ENCODE measurements around the gene ATP5PD. TPM values are rescaled to one million over a fixed set of nuclear protein-coding genes. Genes with fewer than 3 reads are reported as not detected.

Gene ATP5PD
- total RNA-seq, 1 experiment from 2014 or later = 289 TPM

DNA sequence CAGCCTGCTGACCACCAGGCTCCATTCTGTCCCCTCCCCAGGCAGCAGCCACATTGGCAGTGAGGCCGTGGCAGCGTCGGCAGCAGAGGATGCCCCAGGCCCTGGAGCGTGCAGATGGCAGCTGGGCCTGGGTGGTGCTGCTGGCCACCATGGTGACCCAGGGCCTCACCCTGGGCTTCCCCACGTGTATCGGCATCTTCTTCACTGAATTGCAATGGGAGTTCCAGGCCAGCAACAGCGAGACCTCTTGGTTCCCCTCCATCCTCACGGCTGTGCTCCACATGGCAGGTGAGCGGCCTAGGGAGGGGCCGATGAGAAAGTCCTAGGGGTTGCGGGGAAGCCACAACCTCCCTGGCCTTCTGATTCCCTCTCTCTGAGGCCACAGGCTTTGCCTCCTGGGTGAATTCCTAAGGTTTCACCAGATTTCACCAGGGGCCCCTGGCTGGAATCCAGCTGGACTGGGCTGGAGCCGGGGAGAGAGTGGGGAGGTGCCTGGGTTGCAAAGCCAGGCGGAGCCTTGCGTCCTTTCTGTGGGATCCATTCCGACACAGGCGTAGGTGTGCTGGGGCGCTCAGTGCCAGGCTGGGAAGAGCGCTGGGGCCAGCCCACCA, 46.9 kb upstream of the ATP5PD start:
- peak; percentile 80 for DNase-seq
- Mint-ChIP-seq H3K4me1 (ENCODE audit: low read depth, unreplicated experiment) (peaks cover 43% of the 10 kb centered on the region), H3K9me3 (ENCODE audit: low read depth, unreplicated experiment) (no peaks in the 10 kb centered on the region), H3K27me3 (ENCODE audit: unreplicated experiment) (no peaks in the 10 kb centered on the region), H3K36me3 (ENCODE audit: insufficient read depth, unreplicated experiment) (peaks cover 94% of the 10 kb centered on the region), H3K4me3 (ENCODE audit: low read depth, unreplicated experiment) (peak overlapping the region; percentile 78), H3K27ac (ENCODE audit: unreplicated experiment) (peak overlapping the region; percentile 74)
- TF ChIP-seq, protein P1, sequence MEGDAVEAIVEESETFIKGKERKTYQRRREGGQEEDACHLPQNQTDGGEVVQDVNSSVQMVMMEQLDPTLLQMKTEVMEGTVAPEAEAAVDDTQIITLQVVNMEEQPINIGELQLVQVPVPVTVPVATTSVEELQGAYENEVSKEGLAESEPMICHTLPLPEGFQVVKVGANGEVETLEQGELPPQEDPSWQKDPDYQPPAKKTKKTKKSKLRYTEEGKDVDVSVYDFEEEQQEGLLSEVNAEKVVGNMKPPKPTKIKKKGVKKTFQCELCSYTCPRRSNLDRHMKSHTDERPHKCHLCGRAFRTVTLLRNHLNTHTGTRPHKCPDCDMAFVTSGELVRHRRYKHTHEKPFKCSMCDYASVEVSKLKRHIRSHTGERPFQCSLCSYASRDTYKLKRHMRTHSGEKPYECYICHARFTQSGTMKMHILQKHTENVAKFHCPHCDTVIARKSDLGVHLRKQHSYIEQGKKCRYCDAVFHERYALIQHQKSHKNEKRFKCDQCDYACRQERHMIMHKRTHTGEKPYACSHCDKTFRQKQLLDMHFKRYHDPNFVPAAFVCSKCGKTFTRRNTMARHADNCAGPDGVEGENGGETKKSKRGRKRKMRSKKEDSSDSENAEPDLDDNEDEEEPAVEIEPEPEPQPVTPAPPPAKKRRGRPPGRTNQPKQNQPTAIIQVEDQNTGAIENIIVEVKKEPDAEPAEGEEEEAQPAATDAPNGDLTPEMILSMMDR (IDR thresholded peaks at IDR 0.05; ENCODE audit: unreplicated experiment) = no peak
- CTCF ChIA-PET = interaction anchor here (0.6 to 2.0 kb wide), 4 partner anchors 16 to 321 kb away, joined by 3 to 5 read pairs (median 4); no protein-coding TSS in a partner anchor
- intact Hi-C loops (cut with micrococcal nuclease; ENCODE audit: unreplicated experiment) = loop anchor here (2.0 kb wide), 1 partner anchor 59 kb away; no protein-coding TSS in a partner anchor
- no TSS peak for BruUV-seq (replicated peaks)

GRCh38 chr17:75091855-75092327, 45.1 kb upstream of the ATP5PD start:
- TF ChIP-seq, protein P1 (IDR thresholded peaks at IDR 0.05; ENCODE audit: unreplicated experiment) = no peak
- no TSS peak for BruUV-seq (replicated peaks)
- peak overlapping the region; percentile 74 for H3K27ac Mint-ChIP-seq (ENCODE audit: unreplicated experiment)
- H3K4me3 Mint-ChIP-seq (ENCODE audit: low read depth, unreplicated experiment) = peak overlapping the region; percentile 78
- intact Hi-C loops (cut with micrococcal nuclease; ENCODE audit: unreplicated experiment) = loop anchor here (2.0 kb wide), 1 partner anchor 57 kb away; no protein-coding TSS in a partner anchor
- CTCF ChIA-PET = interaction anchor here (0.9 to 1.2 kb wide), 2 partner anchors 56 to 80 kb away, joined by 3 read pairs; partner anchors contain the start of gene MRPL58
- H3K36me3 Mint-ChIP-seq (ENCODE audit: insufficient read depth, unreplicated experiment) = peaks cover 94% of the 10 kb centered on the region
- peak; percentile 67 for DNase-seq
- H3K9me3 Mint-ChIP-seq (ENCODE audit: low read depth, unreplicated experiment) = no peaks in the 10 kb centered on the region
- H3K4me1 Mint-ChIP-seq (ENCODE audit: low read depth, unreplicated experiment) = peaks cover 41% of the 10 kb centered on the region
- H3K27me3 Mint-ChIP-seq (ENCODE audit: unreplicated experiment) = no peaks in the 10 kb centered on the region

DNA sequence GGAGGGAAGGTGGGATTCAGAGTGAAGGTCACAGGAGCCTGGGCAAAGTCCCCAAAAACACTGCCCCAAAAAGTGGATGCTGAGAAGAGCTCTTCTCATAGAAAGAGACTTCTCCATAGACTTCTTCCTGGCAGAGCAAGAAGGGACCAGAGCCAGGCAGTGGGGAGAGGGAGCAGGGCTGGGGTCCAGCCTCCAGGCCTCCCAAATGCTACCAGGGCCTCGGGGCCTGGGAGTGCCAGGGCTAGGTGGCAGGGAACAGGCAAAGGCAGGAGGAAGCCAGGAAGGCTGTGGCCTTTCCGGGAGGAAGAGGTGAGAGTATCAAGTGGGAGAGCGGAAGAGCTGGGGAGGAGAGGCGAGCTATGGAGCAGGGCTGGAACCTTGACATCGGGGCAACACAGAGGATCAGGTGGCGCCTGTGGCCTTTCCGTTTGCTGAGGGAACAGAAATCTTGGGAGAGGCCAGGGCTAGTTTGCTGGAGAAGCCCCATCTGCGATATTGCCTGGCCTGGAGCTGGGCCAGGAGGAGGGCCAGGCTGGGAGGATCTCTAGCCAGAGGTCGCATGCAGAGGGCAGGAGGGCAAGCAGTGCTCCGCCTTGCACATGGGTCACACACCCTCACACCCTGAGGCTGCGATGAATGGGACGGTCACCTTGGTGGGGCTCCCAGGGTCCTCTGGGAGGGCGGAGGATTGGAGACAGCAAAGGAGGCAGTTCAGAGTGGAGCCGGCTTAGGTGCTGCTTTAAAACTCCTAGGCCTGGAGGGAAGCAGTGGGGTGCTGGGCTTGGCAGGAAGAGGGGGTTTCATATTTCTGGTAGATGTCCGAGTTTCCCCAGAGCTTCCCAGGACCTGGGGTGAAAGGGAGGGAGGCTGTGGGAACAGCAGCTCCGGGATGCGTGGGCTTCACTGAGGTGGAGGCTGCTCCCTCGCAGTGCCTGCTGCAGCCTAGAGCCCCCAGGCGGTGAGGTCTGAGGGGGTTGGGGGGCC, 44.4 kb upstream of the ATP5PD start:
- intact Hi-C loops (cut with micrococcal nuclease; ENCODE audit: unreplicated experiment) = no loop called here
- Mint-ChIP-seq H3K4me3 (ENCODE audit: low read depth, unreplicated experiment) (peak overlapping the region; percentile 78), H3K27ac (ENCODE audit: unreplicated experiment) (peak overlapping the region; percentile 74), H3K27me3 (ENCODE audit: unreplicated experiment) (no peaks in the 10 kb centered on the region), H3K4me1 (ENCODE audit: low read depth, unreplicated experiment) (peaks cover 48% of the 10 kb centered on the region), H3K9me3 (ENCODE audit: low read depth, unreplicated experiment) (no peaks in the 10 kb centered on the region), H3K36me3 (ENCODE audit: insufficient read depth, unreplicated experiment) (peaks cover 94% of the 10 kb centered on the region)
- TF ChIP-seq, protein P1 (IDR thresholded peaks at IDR 0.05; ENCODE audit: unreplicated experiment) = no peak
- CTCF ChIA-PET = interaction anchor here (0.5 to 1.2 kb wide), 4 partner anchors 14 to 891 kb away, joined by 3 to 4 read pairs (median 3); partner anchors contain the start of gene MRPL58
- no TSS peak for BruUV-seq (replicated peaks)
- DNase-seq = peak; percentile 35
